K562 (cell line): Measurements from ENCODE around the gene ITGB2. TPM values are rescaled to one million over a fixed set of nuclear protein-coding genes. Genes with fewer than 3 reads are reported as not detected.

Experiments
- ATAC-seq: fragments of 200-7000 bp; cut with Tn5 transposase; 3 replicates; pipeline ENCODE4 v1.9.1; 2020; ENCODE audit warnings: moderate library complexity
- BruUV-seq: library from RNA; stranded (reverse); fragments of 400-500 nt; replicated peaks from 2 replicates; lab custom pipeline; 2021; lab: Mats Ljungman, UMichigan
- CTCF ChIA-PET: fragments of 300-600 bp; formaldehyde crosslinking; extraction: SDS; loops from one replicate; lab custom pipeline; 2021; ENCODE audit warnings: low intra/inter-chr PET ratio; lab: Yijun Ruan, JAX
- POLR2A ChIA-PET: fragments of 300-600, 350-650 bp; sonication (Branson Sonifier 250); formaldehyde crosslinking; extraction: SDS; loops from one replicate; lab custom pipeline; 2021; ENCODE audit warnings: antibody characterized with exemption, inconsistent platforms; lab: Yijun Ruan, JAX
- DNase-seq, 4 experiments: peaks; one replicate each; pipeline versions ENCODE4 v3.0.0 to v3.0.0-alpha.2; 2011 to 2018; ENCODE audit warnings: low spot score in 3 of 4, mixed read lengths in 3 of 4; ENCODE audit errors: extremely low read depth in 1 of 4
- FAIRE-seq: peaks from 2 replicates; lab custom pipeline; 2011; peaks lifted over from hg19 to GRCh38; lab: Jason Lieb, UNC
- H2AFZ ChIP-seq: 2 replicates; pipeline ENCODE4 v1.6.0; 2011; ENCODE audit warnings: low read depth, low read length, control low read depth, inconsistent platforms
- H3K27ac ChIP-seq: fragments of 200-600 bp; 3 replicates; pipeline ENCODE4 v1.8.0; 2011; ENCODE audit warnings: low read depth, mild to moderate bottlenecking, control low read depth, inconsistent platforms, low read length, moderate library complexity, mixed read lengths; ENCODE audit errors: extremely low read depth
- H3K27me3 ChIP-seq, 2 experiments: fragments of 300-600 bp in 1 of 2; 2 replicates in 1 of 2; 3 replicates in 1 of 2; pipeline versions ENCODE4 v1.6.0 to v1.8.0; 2011; ENCODE audit warnings: inconsistent platforms in 2 of 2, low read length in 2 of 2, mild to moderate bottlenecking in 1 of 2, mixed read lengths in 1 of 2, moderate library complexity in 1 of 2; ENCODE audit not compliant: control insufficient read depth in 2 of 2, insufficient read depth in 2 of 2
- H3K36me3 ChIP-seq: fragments of 300-600 bp; 3 replicates; pipeline ENCODE4 v1.8.0; 2011; ENCODE audit warnings: mild to moderate bottlenecking, low read length, inconsistent platforms; ENCODE audit not compliant: control insufficient read depth, insufficient read depth
- H3K4me1 ChIP-seq, 2 experiments: fragments of 200-600 bp in 1 of 2; replicated peaks in 1 of 2; 2 replicates in 1 of 2; 3 replicates in 1 of 2; pipeline versions ENCODE4 v1.5.1 to v1.8.0; 2011; ENCODE audit warnings: inconsistent platforms in 2 of 2, low read length in 2 of 2, mild to moderate bottlenecking in 1 of 2, mixed read lengths in 1 of 2, moderate library complexity in 1 of 2; ENCODE audit not compliant: control insufficient read depth in 2 of 2, insufficient read depth in 2 of 2
- H3K4me2 ChIP-seq: 2 replicates; pipeline ENCODE4 v1.6.1; 2011; ENCODE audit warnings: low read length, control low read depth, inconsistent platforms, mixed read lengths; ENCODE audit not compliant: insufficient read depth
- H3K4me3 ChIP-seq: fragments of 200-600 bp; sonication (generic), shearing (Covaris generic); 2 replicates; pipeline ENCODE4 v1.5.1; 2016; ENCODE audit warnings: control low read depth, inconsistent platforms
- H3K79me2 ChIP-seq: fragments of 200-600 bp; 3 replicates; pipeline ENCODE4 v1.8.0; 2011; ENCODE audit warnings: low read length, inconsistent platforms; ENCODE audit not compliant: control insufficient read depth, insufficient read depth
- H3K9ac ChIP-seq, 2 experiments: 2 replicates each; pipeline versions ENCODE4 v1.6.0 to v1.6.1; 2011; ENCODE audit warnings: low read depth in 2 of 2, low read length in 2 of 2, control low read depth in 1 of 2, inconsistent platforms in 1 of 2, mild to moderate bottlenecking in 1 of 2, mixed read lengths in 1 of 2; ENCODE audit not compliant: insufficient read depth in 1 of 2
- H3K9me1 ChIP-seq: one replicate; pipeline ENCODE4 v1.6.0; 2011; ENCODE audit warnings: inconsistent platforms, mild to moderate bottlenecking, low read length, moderate library complexity; ENCODE audit not compliant: control insufficient read depth, insufficient read depth
- H3K9me3 ChIP-seq: replicated peaks from 2 replicates; pipeline ENCODE4 v1.5.1; 2011; ENCODE audit warnings: low read depth, low read length, inconsistent platforms; ENCODE audit not compliant: control insufficient read depth, insufficient read depth
- H4K20me1 ChIP-seq: replicated peaks from 2 replicates; pipeline ENCODE4 v1.6.1; 2011; ENCODE audit warnings: low read length, inconsistent platforms, mixed read lengths; ENCODE audit not compliant: control insufficient read depth, insufficient read depth
- BCOR ChIP-seq: fragments of 450-650 bp; IDR thresholded peaks from 2 replicates; pipeline ENCODE4 v1.6.1; 2016
- CHCHD3 ChIP-seq: fragments of 250-450 bp; sonication (Bioruptor Pico); IDR thresholded peaks from 2 replicates; pipeline ENCODE4 v2.1.2; 2022; ENCODE audit warnings: mild to moderate bottlenecking
- EP400 ChIP-seq: fragments of 450-650 bp; IDR thresholded peaks from 2 replicates; pipeline ENCODE4 v1.6.1; 2017; ENCODE audit warnings: antibody characterized with exemption, mild to moderate bottlenecking, moderate library complexity
- ETV5 ChIP-seq: sonication (generic); formaldehyde crosslinking; IDR thresholded peaks from 2 replicates; pipeline ENCODE4 v1.4.0; 2020; ENCODE audit warnings: low read depth, mild to moderate bottlenecking, missing genetic modification reagents
- FIP1L1 ChIP-seq: fragments of 200-400 bp; formaldehyde crosslinking; IDR thresholded peaks from 2 replicates; pipeline ENCODE4 v1.6.1; 2018; ENCODE audit warnings: mild to moderate bottlenecking, low read depth, low read length; ENCODE audit not compliant: poor library complexity, severe bottlenecking
- FOXJ2 ChIP-seq: fragments of 200-800 bp; sonication (Bioruptor generic); IDR thresholded peaks from 2 replicates; pipeline ENCODE4 v1.6.1; 2016; ENCODE audit warnings: missing genetic modification characterization, missing compliant biosample characterization
- FOXM1 ChIP-seq, 2 experiments: fragments of 450-650 bp in 1 of 2; sonication (generic) in 1 of 2; formaldehyde crosslinking in 1 of 2; IDR thresholded peaks; 2 replicates each; pipeline versions ENCODE4 v1.6.1 to v1.9.0; 2017 to 2022; ENCODE audit warnings: low read depth in 2 of 2, mild to moderate bottlenecking in 2 of 2, missing genetic modification reagents in 1 of 2, moderate library complexity in 1 of 2
- LCOR ChIP-seq: sonication (generic); formaldehyde crosslinking; IDR thresholded peaks from 2 replicates; pipeline ENCODE4 v1.8.0; 2022; ENCODE audit warnings: mild to moderate bottlenecking, missing genetic modification reagents
- MED1 ChIP-seq: sonication (generic); formaldehyde crosslinking; IDR thresholded peaks from 2 replicates; pipeline ENCODE4 v1.8.1; 2023; ENCODE audit warnings: missing genetic modification reagents, borderline replicate concordance
- PHF20 ChIP-seq: fragments of 450-650 bp; IDR thresholded peaks from 2 replicates; pipeline ENCODE4 v1.6.1; 2018; ENCODE audit not compliant: partially characterized antibody
- SIN3B ChIP-seq: fragments of 450-650 bp; IDR thresholded peaks from 2 replicates; pipeline ENCODE4 v1.6.1; 2017; ENCODE audit warnings: low read depth, mild to moderate bottlenecking, moderate library complexity
- SIRT6 ChIP-seq: IDR thresholded peaks from one replicate; pipeline ENCODE4 v1.6.1; 2012; ENCODE audit warnings: low read depth, mild to moderate bottlenecking, control low read depth, inconsistent platforms, low read length, moderate library complexity
- STAG1 ChIP-seq: sonication (generic); formaldehyde crosslinking; IDR thresholded peaks from 2 replicates; pipeline ENCODE4 v1.5.0; 2020; ENCODE audit warnings: missing genetic modification reagents, borderline replicate concordance
- TCF7L2 ChIP-seq: fragments of 150-350 bp; IDR thresholded peaks from 2 replicates; pipeline ENCODE4 v1.6.1; 2016; ENCODE audit warnings: low read depth, mild to moderate bottlenecking, low read length, moderate library complexity
- TSHZ1 ChIP-seq: fragments of 250-450 bp; sonication (Bioruptor Pico); IDR thresholded peaks from 2 replicates; pipeline ENCODE4 v1.4.0; 2020; ENCODE audit warnings: mild to moderate bottlenecking, moderate library complexity
- ZEB2 ChIP-seq: fragments of 450-650 bp; IDR thresholded peaks from 2 replicates; pipeline ENCODE4 v1.6.1; 2016
- WGBS: fragments of 100-300 bp; shearing (Covaris generic); methylation state at CpG from one replicate; pipeline ENCODE4 v1.1.6; 2016; ENCODE audit warnings: low coverage, mixed read lengths; ENCODE audit not compliant: insufficient coverage; ENCODE audit errors: missing lambda C conversion rate; 5-methylcytosine and 5-hydroxymethylcytosine counted together
- in situ Hi-C: fragments of 300-500 bp; cut with MboI; formaldehyde crosslinking; loops from 4 replicates; pipeline ENCODE4 v1.15.0; 2018; ENCODE audit warnings: inconsistent platforms, mixed read lengths
- intact Hi-C: fragments of 100-400 bp; cut with micrococcal nuclease; formaldehyde crosslinking; loops from 2 replicates; pipeline ENCODE4 v1.14.2; 2022
- polyA plus RNA-seq, 8 experiments: library from polyadenylated mRNA; depleted of rRNA in 4 of 8; stranded (reverse) in 5 of 8; unstranded in 3 of 8; fragments of >200 nt; fragmentation: Nextera tagmentation in 2 of 8; fragmentation: Illumina TruSeq in 1 of 8; extraction: Ambion mirVana in 2 of 8; extraction: Trizol in 1 of 8; gene quantifications; 2 replicates each; pipeline versions ENCODE4 v1.2.1 to v1.2.3, GENCODE V29; 2011 to 2014; ENCODE audit warnings: inconsistent platforms in 1 of 8, missing spikeins in 1 of 8
- total RNA-seq, 7 experiments: library from RNA; depleted of rRNA in 6 of 7; stranded (reverse); fragments of >200 nt in 6 of 7; fragmentation: Illumina TruSeq in 2 of 7; extraction: Trizol in 2 of 7; gene quantifications; 2 replicates each; pipeline versions ENCODE4 v1.2.1 to v1.2.3, GENCODE V29; 2011 to 2021; ENCODE audit warnings: low replicate concordance in 1 of 7

The ITGB2 gene
- total and polyA plus RNA-seq, 9 of the 15 experiments (the other 6 are each of a cell fraction or from before 2014, with no cell fraction given) = 0.07 to 1.3 (median 0.51) TPM; not detected in 2

GRCh38 chr21:44926331-44927101, 5.8 kb upstream of the ITGB2 start:
- FAIRE-seq = no peak
- intact Hi-C loops = loop anchor here (10.0 kb wide), 1 partner anchor 412 kb away; no protein-coding TSS in a partner anchor
- no peaks in the 10 kb centered on the region for H3K36me3 ChIP-seq
- peaks cover 3% of the 10 kb centered on the region for H3K9me1 ChIP-seq
- H3K79me2 ChIP-seq = no peaks in the 10 kb centered on the region
- peak overlapping the region; percentile 23; the same call in 1 of the 2 replicates for H3K4me2 ChIP-seq
- DNase-seq = no peak
- BruUV-seq = no TSS peak
- in situ Hi-C loops = no loop called here
- peaks cover 8 to 21% of the 10 kb centered on the region in 2 experiments; a peak in 4 of 5 replicates for H3K4me1 ChIP-seq
- H3K4me3 ChIP-seq = no peak overlapping the region
- TF ChIP-seq MED1 (CRISPR knock-in tag) (no peak), TSHZ1 (CRISPR knock-in tag) (no peak), LCOR (CRISPR knock-in tag) (no peak), FOXM1 (IDR thresholded peaks at IDR 0.05; ENCODE audit: low read depth) (no peak), FOXM1 (CRISPR knock-in tag; IDR thresholded peaks at IDR 0.05; ENCODE audit: low read depth) (no peak), PHF20 (no peak), FOXJ2 (no peak), ETV5 (CRISPR knock-in tag) (no peak), SIRT6 (no peak), TCF7L2 (no peak), STAG1 (no peak), ZEB2 (no peak), CHCHD3 (CRISPR knock-in tag) (no peak), EP400 (no peak), SIN3B (no peak), FIP1L1 (no peak), BCOR (no peak)
- TF ChIP-seq, all 486 proteins: peak for 0
- no peak overlapping the region for H3K27ac ChIP-seq
- CTCF ChIA-PET = interaction anchor here (0.7 kb wide), 1 partner anchor 40 kb away, joined by 4 read pairs; no protein-coding TSS in a partner anchor
- no peaks in the 10 kb centered on the region for H3K9me3 ChIP-seq
- peaks cover 34 to 58% of the 10 kb centered on the region in 2 experiments; a peak in 4 of 5 replicates for H3K27me3 ChIP-seq
- 28% methylated on average over 24 of the region's 24 CpGs for WGBS
- H2AFZ ChIP-seq = peak overlapping the region; percentile 68
- H3K9ac ChIP-seq = peak overlapping the region in 1 of 2 experiments; percentile 42; a peak in 1 of 4 replicates
- POLR2A ChIA-PET = interaction anchor here (0.6 to 1.1 kb wide), 3 partner anchors 110 to 135 kb away, joined by 3 read pairs; no protein-coding TSS in a partner anchor
- ATAC-seq = no peak; the same call in 2 of the 3 replicates
- no peaks in the 10 kb centered on the region for H4K20me1 ChIP-seq
